NCI-H187 (cell line): Measurements from ENCODE around the gene ZNF625.
"Not testable (repeated sequence)": the region's sequence is repeated elsewhere in the genome, so short reads cannot be mapped to it uniquely, and the experiment has no call there.

ENCODE experiments used
- DNase-seq, 2 experiments: peaks; one replicate each; lab custom pipeline; 2025; lab: John Stamatoyannopoulos, UW

The ZNF625 gene

DNA sequence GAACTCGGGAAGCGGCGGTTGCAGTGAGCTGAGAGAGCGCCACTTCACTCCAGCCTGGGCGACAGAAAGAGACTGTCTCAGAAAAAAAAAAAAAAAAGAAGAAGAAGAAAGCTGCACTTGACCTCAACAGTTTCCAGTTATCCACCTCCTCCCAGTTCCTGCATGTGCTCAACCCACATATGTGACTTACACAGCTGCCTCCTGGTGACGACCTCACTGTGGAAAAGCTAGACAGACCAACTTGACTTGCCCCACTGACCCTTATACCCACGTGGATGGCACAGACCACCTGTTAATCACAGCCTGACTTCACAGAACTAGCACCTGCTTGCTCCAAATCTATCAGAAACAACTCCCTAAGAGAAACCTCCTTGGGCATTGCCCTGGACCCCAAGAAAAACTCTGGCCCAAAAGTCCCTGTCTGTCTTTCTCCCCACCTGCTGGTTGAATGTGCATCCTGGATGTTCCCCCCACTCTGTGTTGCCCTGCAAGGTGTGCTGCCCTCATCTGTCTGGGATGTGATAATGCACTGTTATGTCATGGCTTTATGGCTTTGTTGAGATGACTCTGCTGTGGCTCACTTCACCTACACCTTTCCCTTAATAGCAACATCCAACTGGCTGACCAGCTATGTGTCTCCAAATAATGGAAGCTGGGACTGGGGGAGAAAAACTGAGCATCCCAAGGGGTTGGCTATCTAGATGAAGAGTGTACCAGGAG lies 19.2 kb downstream of the ZNF625 start:
- no peak for DNase-seq

DNA sequence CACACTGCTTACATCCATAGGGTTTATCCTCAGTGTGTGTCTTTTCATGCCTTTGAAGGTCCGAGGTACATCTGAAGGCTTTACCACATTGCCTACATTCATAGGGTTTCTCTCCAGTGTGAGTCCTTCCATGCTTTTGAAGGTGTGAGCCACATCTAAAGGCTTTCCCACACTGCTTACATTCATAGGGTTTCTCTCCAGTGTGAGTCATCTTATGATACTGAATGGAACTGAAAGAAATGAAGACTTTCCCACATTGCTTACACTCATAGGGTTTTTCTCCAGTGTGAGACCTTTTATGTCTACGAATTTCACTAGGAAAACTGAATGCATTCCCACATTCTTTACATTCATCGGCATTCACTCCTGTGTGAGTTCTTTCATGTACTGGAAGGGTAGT lies 23.5 kb downstream of the ZNF625 start:
- no peak for DNase-seq

DNA sequence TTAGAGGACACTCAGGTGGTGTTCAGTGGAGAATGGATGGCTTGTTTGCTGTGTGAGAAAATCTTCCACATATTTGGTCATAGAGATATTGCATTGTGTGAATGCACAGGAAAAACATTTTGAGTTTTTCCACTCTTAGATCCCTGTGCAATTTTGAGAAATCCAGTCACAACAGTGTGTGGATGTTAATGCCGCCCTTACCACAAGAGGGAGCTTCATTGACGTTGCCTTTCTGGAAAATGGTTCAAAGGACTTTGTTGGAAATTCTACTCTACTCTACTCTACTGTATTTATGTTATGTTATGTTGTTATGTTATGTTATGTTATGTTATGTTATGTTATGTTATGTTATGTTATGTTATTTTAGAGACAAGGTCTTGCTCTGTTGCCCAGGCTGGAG lies 29.8 kb downstream of the ZNF625 start:
- DNase-seq = no peak

DNA sequence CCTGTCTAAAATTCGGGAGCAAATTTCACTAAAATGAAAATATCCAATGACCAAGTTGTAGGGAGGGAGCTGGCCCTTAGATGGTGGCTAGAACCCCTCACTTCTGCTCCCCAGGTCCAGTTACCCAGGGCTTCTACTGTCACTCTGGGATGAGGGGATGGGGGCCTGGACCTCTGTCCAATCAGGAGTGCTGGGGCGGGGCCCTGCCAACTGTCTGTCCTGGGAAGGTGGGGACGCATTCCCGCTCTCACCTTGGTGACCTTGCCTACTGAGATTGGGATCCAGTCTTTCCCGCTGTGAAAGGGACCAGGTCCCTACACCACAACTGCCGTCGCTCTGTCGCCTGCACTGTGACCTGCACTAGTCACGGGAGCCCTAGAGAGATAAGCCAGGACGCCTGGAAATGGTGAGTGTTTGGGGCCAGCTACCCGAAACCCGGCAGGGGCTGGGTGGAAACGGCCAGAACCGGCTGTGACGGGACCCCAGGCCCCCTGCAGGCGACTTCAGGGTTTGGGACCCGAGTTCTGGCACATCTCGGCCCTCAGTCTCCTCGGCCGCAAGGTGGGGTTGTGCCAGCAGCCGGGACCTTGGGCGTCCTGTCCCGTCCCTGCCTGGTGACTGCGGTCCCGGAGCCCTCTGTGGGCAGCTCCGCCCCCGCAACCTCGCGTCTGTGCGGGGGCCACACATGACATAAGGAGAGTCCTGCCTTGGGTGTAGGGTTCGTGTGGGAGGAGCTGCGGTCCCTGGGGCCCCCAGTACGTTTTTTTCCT lies 39.1 kb downstream of the ZNF625 start:
- no peak for DNase-seq

DNA sequence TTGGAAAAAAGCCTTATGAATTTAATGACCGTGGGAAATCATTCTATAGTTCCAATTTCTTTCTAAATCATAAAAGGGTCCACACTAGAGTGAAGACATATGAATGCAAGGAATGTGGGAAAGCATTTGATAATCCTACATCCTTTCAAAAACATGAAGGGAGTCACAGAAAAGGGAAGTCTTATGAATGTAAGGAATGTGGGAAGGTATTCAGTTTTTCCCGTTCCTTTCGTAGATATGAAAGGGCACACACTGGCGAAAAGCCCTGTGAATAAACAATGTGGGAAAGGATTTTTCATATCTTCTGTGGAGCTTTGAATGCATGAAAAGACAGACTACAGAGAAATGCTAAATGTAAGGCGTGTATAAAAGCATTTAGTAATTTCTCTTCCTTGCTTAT lies 43.4 kb downstream of the ZNF625 start:
- no peak for DNase-seq

DNA sequence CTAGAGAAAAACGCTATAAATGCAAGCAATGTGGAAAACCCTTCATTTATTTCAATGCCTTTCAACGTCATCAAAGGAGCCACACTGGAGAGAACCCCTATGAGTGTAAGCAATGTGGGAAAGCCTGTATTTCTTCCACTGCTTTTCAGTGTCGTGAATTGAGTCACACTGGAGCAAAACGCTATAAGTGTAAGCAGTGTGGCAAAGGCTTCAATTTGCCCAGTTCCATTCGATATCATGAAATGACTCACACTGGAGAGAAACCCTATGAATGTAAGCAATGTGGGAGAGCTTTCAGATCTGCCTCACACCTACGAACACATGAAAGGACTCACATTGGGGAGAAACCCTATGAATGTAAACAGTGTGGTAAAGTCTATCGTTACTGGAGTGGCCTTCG lies 43.8 kb downstream of the ZNF625 start:
- no peak for DNase-seq

DNA sequence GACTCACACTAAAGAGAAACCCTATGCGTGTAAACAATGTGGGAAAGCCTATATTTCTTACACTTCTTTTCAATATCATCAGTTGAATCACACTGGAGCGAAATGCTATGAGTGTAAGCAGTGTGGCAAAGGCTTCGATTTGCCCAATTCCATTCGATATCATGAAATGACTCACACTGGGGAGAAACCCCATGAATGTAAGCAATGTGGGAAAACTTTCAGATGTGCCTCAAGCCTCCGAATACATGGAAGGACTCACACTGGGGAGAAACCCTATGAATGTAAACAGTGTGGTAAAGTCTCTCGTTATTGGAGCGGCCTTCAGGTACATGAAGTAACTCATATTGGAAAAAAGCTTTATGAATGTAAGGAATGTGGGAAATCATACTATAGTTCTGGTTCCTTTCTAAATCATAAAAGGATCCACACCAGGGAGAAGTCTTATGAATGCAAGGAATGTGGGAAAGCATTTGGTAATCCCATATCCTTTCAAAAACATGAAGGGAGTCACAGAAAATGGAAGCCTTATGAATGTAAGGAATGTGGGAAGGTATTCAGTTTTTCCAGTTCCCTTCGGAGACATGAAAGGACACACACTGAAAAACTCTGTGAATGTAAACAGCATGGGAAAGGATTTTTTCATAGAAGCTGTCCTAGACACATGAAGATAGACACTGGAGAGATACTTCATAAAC lies 44.4 kb downstream of the ZNF625 start:
- no peak for DNase-seq

DNA sequence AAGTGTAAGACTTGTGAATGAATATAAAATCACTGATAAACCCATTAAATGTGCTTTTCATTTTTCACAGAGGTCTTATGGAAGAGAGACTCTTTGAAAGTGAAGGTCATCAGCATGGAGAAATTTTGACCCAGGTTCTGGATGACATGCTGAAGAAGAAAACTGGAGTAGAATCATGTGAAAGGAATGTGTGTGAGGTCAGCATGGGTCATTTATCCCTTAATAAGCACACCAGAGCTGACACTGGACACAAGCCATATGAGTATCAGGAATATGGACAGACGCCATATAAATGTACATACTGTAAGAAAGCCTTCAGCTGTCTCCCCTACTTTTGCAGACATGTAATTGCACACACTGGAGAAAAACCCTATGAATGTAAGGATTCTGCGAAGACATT lies 45.4 kb downstream of the ZNF625 start:
- no peak for DNase-seq

DNA sequence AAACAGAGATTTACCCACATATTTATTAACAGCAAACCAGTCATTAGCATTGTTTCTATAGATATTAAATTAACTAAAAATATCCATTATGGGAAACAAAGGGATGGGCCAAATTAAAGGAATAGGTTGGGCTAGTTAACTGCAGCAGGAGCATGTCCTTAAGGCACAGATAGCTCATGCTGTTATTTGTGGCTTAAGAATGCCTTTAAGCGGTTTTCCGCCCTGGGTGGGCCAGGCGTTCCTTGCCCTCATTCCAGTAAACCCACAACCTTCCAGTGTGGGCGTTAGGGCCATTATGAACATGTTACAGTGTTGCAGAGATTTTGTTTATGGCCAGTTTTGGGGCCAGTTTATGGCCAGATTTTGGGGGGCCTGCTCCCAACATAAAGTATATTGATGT lies 52.6 kb downstream of the ZNF625 start:
- DNase-seq = not testable (repeated sequence)

DNA sequence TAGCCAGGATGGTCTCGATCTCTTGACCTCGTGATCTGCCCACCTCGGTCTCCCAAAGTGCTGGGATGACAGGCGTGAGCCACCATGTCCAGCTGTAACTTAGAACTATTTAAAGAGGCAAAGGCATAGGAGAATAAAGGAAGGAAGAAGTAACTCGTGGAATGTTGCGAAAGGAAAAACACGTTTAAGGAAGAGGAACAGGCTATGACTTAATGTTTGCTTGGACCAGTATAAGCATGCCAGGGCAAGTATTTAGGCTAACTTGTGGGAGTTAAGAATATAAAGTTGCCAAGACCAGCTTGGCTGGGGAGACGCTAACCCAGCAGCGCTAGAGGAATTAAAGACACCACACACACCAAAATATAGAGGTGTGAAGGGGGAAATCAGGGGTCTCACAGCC lies 58.5 kb downstream of the ZNF625 start:
- no peak for DNase-seq

DNA sequence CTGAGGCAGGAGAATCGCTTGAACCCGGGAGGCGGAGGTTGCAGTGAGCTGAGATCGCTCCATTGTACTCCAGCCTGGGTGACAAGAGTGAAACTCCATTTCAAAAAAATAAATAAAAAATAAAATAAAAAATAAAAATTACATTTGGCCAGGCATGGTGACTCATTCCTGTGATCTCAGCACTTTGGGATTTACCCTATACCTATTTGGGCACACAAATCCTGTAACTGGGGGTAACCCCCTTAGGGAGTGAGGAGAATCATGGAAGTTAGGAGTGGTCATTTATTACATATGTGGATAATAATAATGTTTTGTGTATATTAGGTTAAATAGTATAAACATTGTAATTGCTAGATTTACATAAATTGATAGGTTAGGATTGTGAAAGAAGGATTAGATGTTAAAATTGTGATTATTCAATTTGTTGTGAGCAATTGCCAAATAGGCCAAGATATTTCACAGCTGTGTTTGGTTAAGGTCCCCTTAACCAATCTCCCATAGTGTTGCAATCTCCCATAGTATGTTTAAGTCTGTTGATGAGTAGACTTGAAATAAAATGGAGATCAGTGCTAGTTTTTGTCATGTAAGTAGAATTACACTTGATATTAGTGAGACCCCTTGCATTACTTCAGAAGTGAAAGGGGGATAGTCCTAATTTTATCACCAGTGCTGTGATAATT lies 61.3 kb downstream of the ZNF625 start:
- DNase-seq = no peak
